Erythroblast (primary cell): ENCODE measurements around the gene PHF3.
"Not testable (repeated sequence)": the region's sequence is repeated elsewhere in the genome, so short reads cannot be mapped to it uniquely, and the experiment has no call there.

Source experiments
- DNase-seq, 2 experiments: peaks; one replicate each; lab custom pipeline; 2025; lab: John Stamatoyannopoulos, UW
- GATA1 ChIP-seq: IDR thresholded peaks from 2 replicates; pipeline ENCODE4 v1.6.1; 2011; ENCODE audit warnings: low read depth, mild to moderate bottlenecking, control low read depth, low read length, moderate library complexity
- POLR2A ChIP-seq: IDR thresholded peaks from 2 replicates; pipeline ENCODE4 v1.6.1; 2011; ENCODE audit warnings: mild to moderate bottlenecking, low read length

The PHF3 gene

GRCh38 chr6:63740709-63741108 is 105.1 kb downstream of the PHF3 start:
- no peak for DNase-seq
- TF ChIP-seq GATA1 (no peak), POLR2A (no peak)

DNA sequence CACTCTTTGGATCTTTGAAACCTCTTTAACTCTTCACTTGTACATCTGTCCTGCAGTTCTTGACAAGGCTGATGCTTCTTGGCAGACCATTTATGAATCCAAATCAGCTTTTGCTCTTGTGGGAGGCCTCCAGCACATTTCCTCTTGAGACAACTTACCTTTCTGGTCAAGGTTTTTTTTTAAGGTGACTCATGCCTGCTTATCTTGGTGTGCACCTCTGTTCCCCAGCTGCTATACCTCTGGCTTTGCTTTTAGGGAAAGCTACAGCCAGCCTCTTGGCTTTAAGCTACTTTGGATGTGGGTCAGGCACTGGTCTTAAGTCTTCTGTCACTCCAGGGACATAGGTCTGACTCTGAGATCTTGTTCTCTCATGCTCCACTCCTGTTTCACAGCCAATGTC is 106.5 kb downstream of the PHF3 start:
- no peak for DNase-seq
- TF ChIP-seq GATA1 (no peak), POLR2A (no peak)

DNA sequence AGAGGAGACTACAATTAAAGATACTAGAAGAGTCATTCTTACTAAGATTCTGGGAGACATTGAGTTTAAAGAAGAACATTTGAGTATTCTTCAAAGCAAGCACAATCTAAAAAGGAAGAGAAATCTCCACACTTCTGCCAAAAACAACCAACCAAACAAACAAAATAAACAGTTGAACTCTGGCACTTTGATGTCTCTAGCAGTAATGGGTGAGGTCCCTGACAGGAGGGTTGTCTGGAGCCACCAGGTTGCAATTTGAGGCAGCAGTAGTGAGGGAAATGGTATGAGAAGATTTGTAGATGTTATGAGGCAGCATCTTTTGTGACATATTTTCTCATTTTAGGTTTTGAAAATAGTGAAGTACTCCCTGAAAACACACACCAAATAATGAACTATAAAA is 108.1 kb downstream of the PHF3 start:
- TF ChIP-seq GATA1 (no peak), POLR2A (no peak)
- no peak for DNase-seq

DNA sequence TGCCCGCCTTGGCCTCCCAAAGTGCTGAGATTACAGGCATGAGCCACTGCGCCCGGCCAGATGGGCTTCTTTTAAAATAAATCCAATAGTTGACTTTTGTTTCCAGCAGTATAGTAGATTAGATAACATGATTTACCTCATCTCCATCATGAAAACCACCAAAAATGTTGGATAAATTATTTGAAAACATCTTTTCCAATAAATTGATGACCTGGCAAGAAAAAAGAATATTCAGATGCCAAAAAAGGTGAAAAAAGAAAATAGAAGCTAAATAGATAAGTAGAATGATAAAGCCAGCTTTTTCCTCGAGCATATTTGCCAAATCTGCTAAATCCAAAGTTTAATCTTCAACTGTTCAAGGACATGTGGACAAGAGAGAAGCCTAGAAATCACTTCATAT is 109.2 kb downstream of the PHF3 start:
- TF ChIP-seq GATA1: no peak
- no peak for DNase-seq

DNA sequence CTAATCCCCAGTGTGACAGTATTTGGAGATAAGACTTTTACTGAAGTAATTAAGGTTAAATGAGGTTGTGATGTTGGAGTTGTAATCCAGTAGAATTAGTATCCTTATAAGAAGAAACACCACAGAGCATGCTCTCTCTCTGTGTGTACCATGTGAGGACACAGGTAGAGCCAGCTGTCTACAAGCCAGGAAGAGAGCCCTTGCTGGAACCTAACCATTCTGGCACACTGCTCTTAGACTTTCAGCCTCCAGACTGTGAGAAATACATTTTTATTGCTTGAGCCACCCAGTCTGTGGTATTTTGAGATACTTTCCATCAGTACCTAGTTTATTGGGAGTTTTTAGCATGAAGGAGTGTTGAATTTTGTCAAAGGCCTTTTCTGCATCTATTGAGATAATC is 110.2 kb downstream of the PHF3 start:
- TF ChIP-seq POLR2A (no peak), GATA1 (no peak)
- DNase-seq: no peak

GRCh38 chr6:63750400-63750799 is 114.8 kb downstream of the PHF3 start:
- no peak for TF ChIP-seq GATA1
- no peak for TF ChIP-seq POLR2A

GRCh38 chr6:63757275-63757674 is 121.7 kb downstream of the PHF3 start:
- not testable (repeated sequence) for DNase-seq

More at GRCh38 chr6:63750400-63750799, 114.8 kb downstream of the PHF3 start:
- no peak for DNase-seq

DNA sequence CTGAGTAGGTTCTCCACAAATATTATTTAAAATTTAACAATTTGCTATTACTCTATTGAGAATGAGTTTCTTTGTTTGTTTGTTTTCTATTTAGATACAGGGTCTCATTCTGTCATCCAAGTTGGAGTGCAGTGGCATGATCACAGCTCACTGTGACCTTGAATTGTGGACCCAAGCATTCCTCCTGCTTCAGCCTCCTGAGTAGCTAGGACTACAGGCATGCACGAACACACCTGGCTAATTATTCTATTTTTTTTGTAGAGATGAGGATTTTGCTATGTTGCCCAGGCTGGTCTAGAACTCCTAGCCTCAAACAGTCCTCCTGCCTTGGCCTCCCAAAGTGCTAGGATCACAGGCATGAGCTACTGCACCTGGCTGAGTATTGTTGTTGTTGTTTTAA is 122.2 kb downstream of the PHF3 start:
- no peak for DNase-seq
- TF ChIP-seq POLR2A: no peak
- no peak for TF ChIP-seq GATA1

DNA sequence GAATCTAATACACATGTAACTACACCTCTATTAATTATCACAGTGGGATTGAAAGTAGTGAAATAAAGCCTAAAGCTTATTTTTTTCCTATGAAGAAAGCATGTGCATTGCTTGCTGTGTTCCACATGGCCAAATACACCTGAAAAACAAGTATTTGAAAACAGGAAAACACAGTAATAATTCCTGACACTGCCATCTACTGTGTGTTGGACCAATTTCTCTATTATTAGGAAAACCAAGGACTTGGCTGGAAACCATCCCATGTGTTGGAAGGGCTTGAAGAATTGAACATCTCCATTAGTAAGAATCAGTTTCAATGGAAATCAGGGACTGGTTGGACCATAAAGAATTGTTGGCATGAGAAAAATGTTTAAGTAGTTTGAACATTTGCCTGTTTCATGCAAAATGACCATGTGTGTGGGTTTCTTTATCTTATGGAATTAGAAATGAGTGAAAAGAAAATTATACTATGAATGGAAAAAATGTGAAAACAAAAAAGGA is 124.1 kb downstream of the PHF3 start:
- no peak for TF ChIP-seq GATA1
- TF ChIP-seq POLR2A: no peak
- DNase-seq: no peak

GRCh38 chr6:63760199-63760598 is 124.6 kb downstream of the PHF3 start:
- no peak for DNase-seq
- no peak for TF ChIP-seq GATA1
- no peak for TF ChIP-seq POLR2A

GRCh38 chr6:63764318-63764916 is 128.8 kb downstream of the PHF3 start:
- TF ChIP-seq GATA1: no peak
- DNase-seq: peak; percentile 51 to 79
